ENCODE results near the gene LGALS3BP.

- TF ChIP-seq CTCF (IDR thresholded peaks at IDR 0.05) (peak in 3 of 4 experiments; percentile 62 to 76 (median 66)), POLR2A (IDR thresholded peaks at IDR 0.05) (no peak)
Measured at GRCh38 chr17:78993241-78993956, 13.7 kb upstream of the LGALS3BP start.

All from sigmoid colon (tissue), 3 donors.